Activated CD4-positive, CD25-positive, alpha-beta regulatory T cell treated with anti-CD3 and anti-CD28 coated beads, Interleukin-2, amount 50 U/mL, for 24 hours (primary cell): ENCODE data around the gene IL21.
"Not testable (repeated sequence)": the region's sequence is repeated elsewhere in the genome, so short reads cannot be mapped to it uniquely, and the experiment has no call there.

Experiments used
- ATAC-seq, 2 donors: fragments of 150-1000 bp; cut with Tn5 transposase; one replicate each; pipeline ENCODE4 v1.10.0; 2021; ENCODE audit warnings: mild to moderate bottlenecking in 1 of 2, moderate library complexity in 1 of 2

IL21 gene

GRCh38 chr4:122621016-122621507, at the start of gene IL21:
Gene IL21, minus strand, starts transcription at chr4:122621066. Its CDS starts 55 bp downstream, at chr4:122621011.
- ATAC-seq: peak in 1 of 2 donors; percentile 32

- no peak for ATAC-seq
These were observed 49.3 kb upstream of the IL21 start for GRCh38 chr4:122669911-122670738.

- ATAC-seq: no peak
These were observed 47.4 kb upstream of the IL21 start for GRCh38 chr4:122668241-122668640.

- ATAC-seq: peak; percentile 71 to 79
These were observed 45.8 kb upstream of the IL21 start for GRCh38 chr4:122666527-122667245.

GRCh38 chr4:122665161-122665929, 44.5 kb upstream of the IL21 start:
- ATAC-seq: no peak

GRCh38 chr4:122663814-122664610, 43.1 kb upstream of the IL21 start:
- ATAC-seq: no peak

- ATAC-seq: no peak
These were observed 42.4 kb upstream of the IL21 start for GRCh38 chr4:122663291-122663690.

GRCh38 chr4:122662701-122663100, 41.8 kb upstream of the IL21 start:
- no peak for ATAC-seq

- no peak for ATAC-seq
These were observed 40.6 kb upstream of the IL21 start for GRCh38 chr4:122661176-122662160.

- peak; percentile 63 to 77 for ATAC-seq
These were observed 38.0 kb upstream of the IL21 start for GRCh38 chr4:122658818-122659295.

GRCh38 chr4:122658377-122658776, 37.5 kb upstream of the IL21 start:
- ATAC-seq: peak; percentile 20 to 25

- ATAC-seq: no peak
These were observed 36.7 kb upstream of the IL21 start for GRCh38 chr4:122657553-122657952.

GRCh38 chr4:122656583-122656982, 35.7 kb upstream of the IL21 start:
- not testable (repeated sequence) for ATAC-seq

GRCh38 chr4:122652379-122652778, 31.5 kb upstream of the IL21 start:
- no peak for ATAC-seq

GRCh38 chr4:122650148-122650547, 29.3 kb upstream of the IL21 start:
- ATAC-seq: no peak

- no peak for ATAC-seq
These were observed 26.8 kb upstream of the IL21 start for GRCh38 chr4:122647656-122648055.

- no peak for ATAC-seq
These were observed 22.4 kb upstream of the IL21 start for GRCh38 chr4:122643257-122643656.

GRCh38 chr4:122639181-122639580, 18.3 kb upstream of the IL21 start:
- ATAC-seq: no peak

- peak in 1 of 2 donors; percentile 53 for ATAC-seq
These were observed 15.8 kb upstream of the IL21 start for GRCh38 chr4:122636697-122637096.

- peak in 1 of 2 donors; percentile 39 for ATAC-seq
These were observed 14.3 kb upstream of the IL21 start for GRCh38 chr4:122635205-122635604.

- ATAC-seq: no peak
These were observed 12.3 kb upstream of the IL21 start for GRCh38 chr4:122633211-122633610.
